HG02943 (cell line): ENCODE data around the gene ZNF710.

Experiments used
- ATAC-seq: cut with Tn5 transposase; IDR thresholded peaks from one replicate; pipeline ENCODE4 v1.9.1; 2021; ENCODE audit warnings: mild to moderate bottlenecking, low read depth, moderate library complexity; ENCODE audit not compliant: unreplicated experiment

ZNF710 gene

DNA sequence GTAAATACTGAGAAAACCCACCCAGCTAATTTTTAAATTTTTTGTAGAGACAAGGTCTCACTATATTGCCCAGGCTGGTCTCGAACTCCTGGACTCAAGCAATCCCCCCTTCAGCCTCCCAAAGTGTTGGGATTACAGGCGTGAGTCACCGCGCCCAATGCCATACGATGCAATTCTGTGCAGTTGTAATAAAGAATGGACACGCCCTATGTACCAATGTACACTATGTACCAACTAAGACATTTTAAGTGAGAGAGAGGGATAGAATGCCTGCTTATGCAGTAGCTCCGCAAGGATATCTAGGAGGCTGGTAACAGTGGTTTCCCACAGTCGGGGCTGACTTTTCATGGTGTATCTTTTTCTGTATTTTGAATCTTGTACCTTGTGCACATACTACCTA is 14.6 kb downstream of the ZNF710 start:
- ATAC-seq: no peak

GRCh38 chr15:90016721-90017120 is 15.6 kb downstream of the ZNF710 start:
- ATAC-seq: no peak

DNA sequence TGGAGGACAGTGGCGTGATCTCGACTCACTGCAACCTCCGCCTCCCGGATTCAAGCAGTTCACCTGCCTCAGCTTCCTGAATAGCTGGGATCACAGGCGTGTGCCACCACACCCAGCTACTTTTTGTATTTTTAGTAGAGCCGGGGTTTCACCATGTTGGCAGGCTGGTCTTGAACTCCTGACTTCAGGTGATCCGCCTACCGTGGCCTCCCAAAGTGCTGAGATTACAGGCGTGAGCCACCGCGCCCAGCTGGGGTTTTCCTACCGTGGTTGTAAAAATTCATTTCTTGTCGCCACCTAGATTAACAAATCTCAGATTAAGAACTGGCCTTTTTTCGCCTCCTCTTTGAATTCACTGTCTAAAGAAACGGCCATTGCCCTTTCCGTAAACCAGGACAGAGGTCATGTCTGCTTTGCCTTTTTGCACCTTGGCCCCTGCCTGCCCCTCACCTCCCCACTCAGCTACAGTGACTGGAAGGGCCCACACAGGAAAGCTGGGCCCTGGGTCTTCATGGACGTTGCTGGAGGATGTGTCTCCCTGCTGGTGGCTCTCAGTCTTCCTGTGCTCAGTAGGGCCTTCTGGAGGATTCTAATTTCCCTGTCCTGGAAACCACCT is 17.2 kb downstream of the ZNF710 start:
- no peak for ATAC-seq

GRCh38 chr15:90019611-90020010 is 18.5 kb downstream of the ZNF710 start:
- no peak for ATAC-seq

GRCh38 chr15:90020021-90020735 is 19.1 kb downstream of the ZNF710 start:
- no peak for ATAC-seq

DNA sequence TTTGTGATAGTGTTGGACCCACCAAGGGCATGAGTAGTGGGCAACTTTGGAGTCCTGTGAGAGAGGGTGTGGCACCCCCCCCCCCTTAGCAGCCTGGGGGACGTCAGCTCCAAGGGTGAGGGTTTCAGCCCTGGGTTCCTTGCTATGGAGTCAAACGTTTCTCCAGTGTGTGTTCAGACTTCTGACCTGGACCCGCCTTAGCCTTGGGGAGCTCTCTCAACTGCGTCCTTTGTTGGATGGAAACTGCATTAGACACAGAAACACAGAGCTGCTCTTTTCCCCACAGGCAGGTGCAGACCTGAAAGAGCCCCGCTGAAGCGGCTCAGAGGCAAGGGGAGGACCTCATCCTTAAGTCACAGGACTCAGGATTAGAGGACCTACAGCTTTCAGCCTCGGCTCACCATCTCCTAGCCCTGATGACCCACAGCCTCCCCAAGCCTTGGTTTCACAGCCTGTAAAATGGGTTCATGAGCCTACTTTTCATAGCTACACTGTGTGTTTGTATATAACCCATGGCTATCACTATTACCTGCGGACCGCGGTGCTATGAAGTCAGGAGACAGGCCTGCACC is 19.9 kb downstream of the ZNF710 start:
- ATAC-seq: no peak

- no peak for ATAC-seq
Measured at GRCh38 chr15:90022345-90022744, 21.2 kb downstream of the ZNF710 start.

DNA sequence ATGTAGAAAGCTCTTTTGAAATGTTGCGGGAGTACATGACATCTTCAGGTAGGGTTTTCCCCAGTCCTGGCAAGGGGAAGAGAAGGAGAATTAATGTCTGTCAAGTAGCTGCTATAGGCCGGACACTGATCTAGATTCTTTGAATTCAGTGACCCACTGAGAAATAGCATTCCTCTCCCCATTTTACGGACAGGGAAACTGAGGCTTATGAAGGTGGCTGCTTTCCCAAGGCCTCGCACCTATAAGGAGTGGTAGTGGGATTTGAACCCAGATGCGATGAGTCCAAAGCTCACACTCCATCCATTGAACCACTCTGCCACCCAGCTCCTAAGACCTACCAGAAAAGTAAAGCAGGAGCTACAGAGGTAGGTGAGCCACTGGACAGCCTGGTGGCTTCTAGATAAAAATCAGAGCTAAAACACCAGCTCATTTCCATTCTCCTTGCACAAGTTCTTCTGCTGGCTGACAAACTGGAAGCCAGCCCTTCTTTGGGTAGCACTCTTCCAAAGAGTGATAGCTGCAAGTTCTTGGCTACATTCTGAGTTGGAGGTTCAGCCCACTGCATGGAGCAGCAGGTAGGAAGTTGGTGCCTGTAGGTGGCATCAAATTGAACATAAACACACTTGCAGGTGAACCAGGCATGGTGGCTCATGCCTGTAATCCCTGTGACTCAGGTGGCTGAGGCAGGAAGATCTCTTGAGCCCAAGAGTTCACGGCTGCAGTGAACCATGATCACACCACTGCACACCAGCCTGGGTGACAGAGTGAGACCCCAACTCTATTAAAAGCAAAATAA is 22.0 kb downstream of the ZNF710 start:
- ATAC-seq: no peak

GRCh38 chr15:90024406-90024805 is 23.3 kb downstream of the ZNF710 start:
- no peak for ATAC-seq

GRCh38 chr15:90025489-90026033 is 24.4 kb downstream of the ZNF710 start:
- ATAC-seq: no peak

GRCh38 chr15:90028376-90028944 is 27.3 kb downstream of the ZNF710 start:
- ATAC-seq: no peak

GRCh38 chr15:90029024-90029423 is 27.9 kb downstream of the ZNF710 start:
- no peak for ATAC-seq

DNA sequence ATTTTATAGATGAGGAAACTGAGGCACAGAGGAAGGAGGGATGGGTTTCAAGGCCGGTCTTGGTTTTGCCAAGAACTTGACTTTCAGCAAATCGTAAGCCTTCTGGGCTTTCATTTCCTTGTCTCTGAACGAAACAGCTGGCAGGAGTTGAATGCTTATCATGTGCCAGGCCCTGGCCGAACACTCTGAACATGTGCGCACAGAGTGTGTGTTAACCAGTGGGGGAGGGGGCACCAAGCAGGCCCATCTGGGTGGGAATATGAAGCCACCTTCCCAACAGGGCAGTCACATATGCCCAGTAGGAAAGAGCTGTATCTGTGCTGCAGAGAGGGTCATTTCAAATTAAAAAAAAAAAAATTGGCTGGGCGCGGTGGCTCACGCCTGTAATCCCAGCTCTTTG is 29.3 kb downstream of the ZNF710 start:
- no peak for ATAC-seq

DNA sequence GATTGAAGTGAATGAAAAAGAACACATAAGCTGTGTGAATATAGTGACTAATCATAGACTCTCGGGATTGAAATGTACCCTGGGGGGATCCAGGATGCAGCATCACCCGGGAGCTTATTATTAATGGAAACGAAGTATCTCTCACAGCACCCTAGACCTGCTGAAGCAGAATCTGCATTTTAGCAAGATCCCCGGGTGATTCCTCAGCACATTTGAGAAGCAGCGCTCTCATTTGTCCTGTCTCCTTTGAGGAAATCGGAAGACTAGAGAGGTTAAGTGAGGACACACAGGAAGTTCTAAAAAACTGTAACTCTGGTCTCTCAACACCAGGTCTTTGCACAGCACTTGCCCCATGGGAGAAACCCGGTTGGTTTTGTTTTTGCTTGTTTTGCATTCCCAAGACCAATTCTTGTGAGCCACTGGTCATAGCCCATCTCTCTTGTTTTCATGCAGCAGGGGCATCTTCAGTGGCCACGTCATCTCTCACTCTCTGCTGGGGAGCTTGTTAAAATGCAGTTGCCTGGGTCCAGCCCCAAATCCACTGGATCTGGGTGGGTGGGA is 30.2 kb downstream of the ZNF710 start:
- ATAC-seq: peak; percentile 83

DNA sequence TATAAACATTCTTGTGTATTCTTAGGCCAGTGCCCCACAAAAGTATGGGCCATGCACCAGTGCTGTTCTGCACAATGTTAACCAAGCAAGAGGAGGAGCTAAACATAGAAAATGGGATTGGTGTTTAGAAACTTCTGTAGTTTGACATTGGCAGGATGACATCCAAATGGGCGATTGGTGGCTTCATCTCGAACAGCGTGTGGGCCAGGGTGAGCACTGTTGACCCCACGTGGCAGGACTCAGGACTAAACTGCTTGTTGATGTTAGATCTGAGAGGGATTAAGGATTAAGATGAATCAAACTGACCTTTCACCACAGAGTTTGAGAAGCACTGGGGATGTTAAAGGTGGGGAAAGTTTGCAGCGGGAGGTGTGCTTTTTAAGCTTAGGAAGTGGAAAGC is 31.9 kb downstream of the ZNF710 start:
- ATAC-seq: no peak

DNA sequence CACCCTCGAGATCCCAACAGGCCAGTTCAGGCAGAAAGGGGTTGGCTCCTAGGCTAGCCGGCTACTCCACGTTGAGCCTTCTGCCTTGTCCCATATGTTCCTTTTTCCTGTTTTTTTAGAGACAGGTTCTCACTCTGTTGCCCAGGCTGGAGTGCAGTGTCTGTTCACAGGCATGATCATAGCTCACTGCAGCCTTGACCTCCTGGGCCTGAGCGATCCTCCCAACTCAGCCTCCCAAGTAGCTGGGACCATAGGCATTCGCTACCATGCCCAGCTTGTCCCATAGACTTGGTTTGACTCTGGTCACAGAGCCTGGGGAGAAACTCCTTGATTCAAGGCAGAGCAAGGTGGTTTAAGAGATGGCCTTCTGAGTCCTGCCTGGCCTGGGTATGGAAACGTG is 32.3 kb downstream of the ZNF710 start:
- no peak for ATAC-seq

GRCh38 chr15:90035095-90035839 is 34.1 kb downstream of the ZNF710 start:
- no peak for ATAC-seq

GRCh38 chr15:90035840-90036230 is 34.7 kb downstream of the ZNF710 start:
- ATAC-seq: no peak

- no peak for ATAC-seq
Measured at GRCh38 chr15:90036343-90036742, 35.2 kb downstream of the ZNF710 start.
